HCT116 (cell line): ENCODE results near the gene RARS2. TPM values are rescaled to one million over a fixed set of nuclear protein-coding genes. Genes with fewer than 3 reads are reported as not detected.
A peak's percentile ranks its signal among the peaks of the same experiment; 100 is the strongest.

ENCODE experiments used
- ATAC-seq: fragments of 200-7000 bp; cut with Tn5 transposase; 2 replicates; pipeline ENCODE4 v1.9.1; 2020; ENCODE audit warnings: mild to moderate bottlenecking, moderate library complexity
- BruUV-seq: library from RNA; stranded (reverse); fragments of 400-500 nt; replicated peaks from 2 replicates; lab custom pipeline; 2021; lab: Mats Ljungman, UMichigan
- CTCF ChIA-PET: fragments of 300-600 bp; sonication (Branson Sonifier 250); formaldehyde crosslinking; loops from one replicate; lab custom pipeline; 2021; ENCODE audit warnings: antibody characterized with exemption; lab: Charles Lee
- POLR2A ChIA-PET: fragments of 300-600, 350-600 bp; sonication (Branson Sonifier 250); formaldehyde crosslinking; loops from one replicate; lab custom pipeline; 2021; ENCODE audit warnings: antibody characterized with exemption; lab: Charles Lee
- RAD21 ChIA-PET, 2 experiments: fragments of 300-600 bp; sonication (Branson Sonifier 250); formaldehyde crosslinking; loops; one replicate each; lab custom pipeline; 2023; ENCODE audit warnings: low total read pairs in 2 of 2; ENCODE audit not compliant: uncharacterized antibody in 2 of 2, unreplicated experiment in 2 of 2, low non-redundant PET in 1 of 2; lab: Charles Lee
- DNase-seq: peaks from one replicate; pipeline ENCODE4 v3.0.0-alpha.2; 2010; ENCODE audit warnings: low read depth, low spot score
- H2AFZ ChIP-seq: fragments of 200-600 bp; shearing (Covaris generic), sonication (generic); 2 replicates; pipeline ENCODE4 v1.6.1; 2017; ENCODE audit warnings: low read depth, mixed run types, mixed read lengths, antibody characterized with exemption, low read length; ENCODE audit not compliant: poor library complexity, severe bottlenecking
- H3K27ac ChIP-seq: 2 replicates; pipeline ENCODE4 v1.5.1; 2012; ENCODE audit warnings: low read depth, low read length
- H3K27me3 ChIP-seq: fragments of 200-600 bp; sonication (generic); 2 replicates; pipeline ENCODE4 v1.6.1; 2016; ENCODE audit warnings: mixed run types, low read length, mixed read lengths; ENCODE audit not compliant: insufficient read depth
- H3K36me3 ChIP-seq, 2 experiments: fragments of 200-500 bp in 1 of 2; fragments of 200-600 bp in 1 of 2; sonication (Bioruptor generic) in 1 of 2; sonication (generic) in 1 of 2; 2 replicates each; pipeline versions ENCODE4 v1.5.1 to v1.6.1; 2014 to 2016; ENCODE audit warnings: low read length in 2 of 2, inconsistent platforms in 1 of 2, mixed read lengths in 1 of 2, mixed run types in 1 of 2; ENCODE audit not compliant: insufficient read depth in 2 of 2, control insufficient read depth in 1 of 2
- H3K4me1 ChIP-seq, 2 experiments: fragments of 200-600 bp in 1 of 2; sonication (generic) in 1 of 2; 2 replicates each; pipeline versions ENCODE4 v1.5.1 to v1.6.1; 2012 to 2017; ENCODE audit warnings: low read length in 2 of 2, inconsistent platforms in 1 of 2, mild to moderate bottlenecking in 1 of 2, mixed read lengths in 1 of 2, mixed run types in 1 of 2, moderate library complexity in 1 of 2; ENCODE audit not compliant: insufficient read depth in 2 of 2, control insufficient read depth in 1 of 2
- H3K4me2 ChIP-seq: fragments of 200-600 bp; sonication (generic); 2 replicates; pipeline ENCODE4 v1.6.1; 2017; ENCODE audit warnings: mixed run types, low read length, mixed read lengths
- H3K4me3 ChIP-seq, 2 experiments: fragments of 200-600 bp in 1 of 2; sonication (generic) in 1 of 2; replicated peaks in 1 of 2; 2 replicates each; pipeline ENCODE4 v1.5.1; 2011 to 2016; ENCODE audit warnings: low read length in 2 of 2, control low read depth in 1 of 2, low read depth in 1 of 2, mild to moderate bottlenecking in 1 of 2, mixed read lengths in 1 of 2, mixed run types in 1 of 2
- H3K79me2 ChIP-seq: fragments of 200-600 bp; sonication (generic); 2 replicates; pipeline ENCODE4 v1.6.1; 2017; ENCODE audit warnings: mild to moderate bottlenecking, mixed run types, low read length, moderate library complexity, mixed read lengths; ENCODE audit not compliant: insufficient read depth
- H3K9ac ChIP-seq: fragments of 200-600 bp; sonication (generic); 2 replicates; pipeline ENCODE4 v1.6.1; 2016; ENCODE audit warnings: low read length, mixed read lengths
- H3K9me2 ChIP-seq: fragments of 200-600 bp; sonication (generic), shearing (Covaris generic); 2 replicates; pipeline ENCODE4 v1.6.1; 2017; ENCODE audit warnings: mixed run types, mild to moderate bottlenecking, moderate library complexity; ENCODE audit not compliant: insufficient read depth
- H3K9me3 ChIP-seq, 2 experiments: fragments of 200-500 bp in 1 of 2; fragments of 200-600 bp in 1 of 2; sonication (Bioruptor generic) in 1 of 2; sonication (generic) in 1 of 2; 2 replicates each; pipeline ENCODE4 v1.6.1; 2014 to 2017; ENCODE audit warnings: low read length in 2 of 2, mixed read lengths in 2 of 2, inconsistent platforms in 1 of 2, low read depth in 1 of 2, mild to moderate bottlenecking in 1 of 2, mixed run types in 1 of 2, moderate library complexity in 1 of 2; ENCODE audit not compliant: control insufficient read depth in 1 of 2, insufficient read depth in 1 of 2
- H4K20me1 ChIP-seq: fragments of 200-600 bp; sonication (generic), shearing (Covaris generic); 2 replicates; pipeline ENCODE4 v1.6.1; 2017; ENCODE audit warnings: mixed run types, mild to moderate bottlenecking, moderate library complexity; ENCODE audit not compliant: insufficient read depth
- CBX3 ChIP-seq: IDR thresholded peaks from 2 replicates; pipeline ENCODE4 v1.6.1; 2012; ENCODE audit warnings: low read depth
- CEBPB ChIP-seq: IDR thresholded peaks from 2 replicates; pipeline ENCODE4 v1.6.1; 2012; ENCODE audit warnings: low read depth
- EGR1 ChIP-seq: IDR thresholded peaks from 2 replicates; pipeline ENCODE4 v1.6.1; 2012; ENCODE audit warnings: low read depth
- ELF1 ChIP-seq: IDR thresholded peaks from 2 replicates; pipeline ENCODE4 v1.6.1; 2012; ENCODE audit warnings: low read depth, borderline replicate concordance
- EZH2phosphoT487 ChIP-seq: fragments of 200-600 bp; IDR thresholded peaks from 2 replicates; pipeline ENCODE4 v1.6.1; 2018; ENCODE audit warnings: antibody characterized with exemption, borderline replicate concordance
- POLR2A ChIP-seq: IDR thresholded peaks from 2 replicates; pipeline ENCODE4 v1.7.0; 2011; ENCODE audit warnings: borderline replicate concordance; ENCODE audit not compliant: insufficient read depth, insufficient read length; ENCODE audit errors: extremely low read depth
- RAD21 ChIP-seq: IDR thresholded peaks from 2 replicates; pipeline ENCODE4 v1.6.1; 2012; ENCODE audit warnings: low read depth, mild to moderate bottlenecking
- SIN3A ChIP-seq: IDR thresholded peaks from 2 replicates; pipeline ENCODE4 v1.6.1; 2012; ENCODE audit warnings: low read depth
- SRF ChIP-seq: IDR thresholded peaks from 2 replicates; pipeline ENCODE4 v1.6.1; 2012; ENCODE audit warnings: low read depth
- ZBTB33 ChIP-seq: IDR thresholded peaks from 2 replicates; pipeline ENCODE4 v1.6.1; 2011; ENCODE audit warnings: mild to moderate bottlenecking, low read length, moderate library complexity; ENCODE audit not compliant: insufficient replicate concordance; ENCODE audit errors: extremely low read depth
- ZFX ChIP-seq: fragments of 450-650 bp; IDR thresholded peaks from 2 replicates; pipeline ENCODE4 v1.6.1; 2017
- intact Hi-C: fragments of 100-400 bp; cut with micrococcal nuclease; formaldehyde crosslinking; loops from 2 replicates; pipeline ENCODE4 v1.10.0; 2022
- total RNA-seq: library from RNA; stranded (reverse); gene quantifications from one replicate; pipeline ENCODE4 v1.2.1, GENCODE V29; 2021; ENCODE audit not compliant: unreplicated experiment
- TF ChIP-seq, protein P1 (sequence below), 3 experiments: fragments of 200-600 bp in 1 of 3; sonication (generic) in 1 of 3; IDR thresholded peaks in 2 of 3; conservative IDR thresholded peaks in 1 of 3; 2 replicates each; pipeline ENCODE4 v1.5.1; 2012 to 2017; ENCODE audit warnings: low read depth in 2 of 3, low read length in 2 of 3, antibody characterized with exemption in 1 of 3, borderline replicate concordance in 1 of 3, control low read depth in 1 of 3, mild to moderate bottlenecking in 1 of 3, mixed read lengths in 1 of 3, mixed run types in 1 of 3, moderate library complexity in 1 of 3; ENCODE audit not compliant: insufficient read depth in 1 of 3
- TF ChIP-seq, protein P2 (sequence below): IDR thresholded peaks from 2 replicates; pipeline ENCODE4 v1.6.1; 2012

Gene RARS2
- total RNA-seq, 1 experiment from 2014 or later = 34.8 TPM

DNA sequence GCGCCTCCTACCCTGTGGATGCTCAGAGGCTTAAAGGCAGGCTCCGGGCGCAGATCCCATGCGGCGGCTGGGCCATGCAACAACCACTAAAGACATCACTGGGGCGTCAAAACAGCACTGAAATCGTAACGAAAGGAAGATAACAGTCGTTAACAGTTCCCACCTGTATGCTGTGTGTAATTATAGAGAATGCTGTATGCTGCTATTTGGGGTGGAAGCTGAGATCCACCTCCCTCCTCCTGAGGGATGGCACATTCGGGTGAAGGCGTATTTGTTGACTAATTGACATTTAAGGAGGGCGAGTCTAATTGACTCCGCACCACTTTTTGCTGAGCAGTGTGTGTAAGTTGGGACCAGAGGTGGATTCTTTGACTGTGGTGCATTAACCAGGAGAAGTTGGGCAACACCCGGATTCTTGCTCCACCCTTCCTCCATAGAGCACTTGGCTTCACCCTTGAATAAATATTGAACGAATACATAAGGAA, 116.3 kb downstream of the RARS2 start:
- H3K9me2 ChIP-seq = no peaks in the 10 kb centered on the region
- peak overlapping the region; percentile 77 to 82 for H3K4me3 ChIP-seq
- no peak for TF ChIP-seq EGR1
- peak; percentile 47; the same call in 1 of the 2 replicates for TF ChIP-seq CEBPB
- TF ChIP-seq RAD21 = no peak
- ChIA-PET CTCF (no interaction called here), RAD21 (no interaction called here), POLR2A (no interaction called here)
- peaks cover 0 to 10% of the 10 kb centered on the region in 2 experiments; a peak in 1 of 4 replicates for H3K36me3 ChIP-seq
- DNase-seq (no peak), ATAC-seq (peak; percentile 69)
- H3K9me3 ChIP-seq = no peaks in the 10 kb centered on the region
- H3K9ac ChIP-seq = peak overlapping the region; percentile 82
- H3K4me2 ChIP-seq = peak overlapping the region; percentile 88
- no peaks in the 10 kb centered on the region for H3K27me3 ChIP-seq
- no TSS peak for BruUV-seq
- peak overlapping the region; percentile 77 for H3K27ac ChIP-seq
- peaks cover 54% of the 10 kb centered on the region for H3K79me2 ChIP-seq
- H2AFZ ChIP-seq = no peak overlapping the region
- H4K20me1 ChIP-seq = no peaks in the 10 kb centered on the region
- intact Hi-C loops = loop anchor here (2.0 to 5.0 kb wide), 3 partner anchors 66 to 316 kb away; partner anchors contain the start of genes AKIRIN2, CFAP206 and ZNF292
- peaks cover 14 to 38% of the 10 kb centered on the region in 2 experiments for H3K4me1 ChIP-seq

DNA sequence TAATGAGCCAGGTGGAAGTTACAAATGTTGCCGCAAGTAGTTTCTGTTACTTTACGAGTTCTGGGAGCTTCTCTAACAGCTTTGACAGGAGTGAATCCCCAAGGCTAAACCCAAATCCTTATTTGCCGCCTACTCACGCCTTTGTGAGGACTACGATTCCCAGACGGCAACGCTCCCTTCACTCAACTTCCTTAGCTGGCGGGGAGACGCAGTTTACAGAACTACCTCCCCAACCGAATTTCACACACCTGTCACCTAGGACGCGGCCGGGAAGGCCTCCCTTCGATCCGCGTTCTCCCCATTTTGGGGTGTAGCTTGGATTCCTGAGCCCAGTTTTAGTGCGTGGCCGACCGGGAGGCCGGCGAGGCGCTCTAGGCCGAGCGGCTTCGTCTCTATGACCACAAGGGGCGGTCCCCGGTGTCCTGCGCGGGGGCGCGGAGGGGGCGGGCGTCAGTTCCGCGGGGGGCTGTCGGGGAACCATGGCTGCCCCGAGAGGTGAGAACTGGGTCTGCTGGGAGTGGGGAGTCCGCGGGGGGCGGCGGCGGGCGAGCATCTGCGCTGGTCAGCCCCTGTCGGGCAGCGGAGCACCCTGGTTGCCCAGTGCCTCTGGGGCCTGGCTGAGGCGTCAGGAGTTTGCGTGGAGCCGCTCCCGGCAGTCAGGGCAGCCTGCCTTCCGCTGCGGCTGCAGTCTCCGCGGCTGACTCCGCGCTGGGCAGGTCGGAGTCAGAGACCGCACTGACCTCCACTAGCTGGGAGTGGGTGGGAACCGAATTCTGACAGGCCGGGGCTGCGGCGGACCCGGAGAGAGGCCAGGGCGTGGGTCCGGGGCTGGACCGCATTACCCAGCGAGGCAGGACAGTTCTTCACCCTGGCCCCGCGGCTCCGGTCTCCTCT, 117.0 kb downstream of the RARS2 start, which contains the start of gene SLC35A1:
SLC35A1 (plus strand) TSS at position 450 of the 894 bp plus-strand sequence; CDS start at position 480, 30 bp downstream.
- Histone ChIP-seq H3K36me3 (peaks cover 0 to 3% of the 10 kb centered on the region in 2 experiments; a peak in 1 of 4 replicates), H3K27me3 (no peaks in the 10 kb centered on the region), H4K20me1 (no peaks in the 10 kb centered on the region), H3K4me1 (peaks cover 14 to 38% of the 10 kb centered on the region in 2 experiments), H3K4me2 (peak within 1 kb of the TSS; percentile 88), H3K27ac (peak within 1 kb of the TSS; percentile 77), H3K9ac (peak within 1 kb of the TSS; percentile 82), H2AFZ (peak within 1 kb of the TSS; percentile 75), H3K9me2 (no peaks in the 10 kb centered on the region), H3K4me3 (peak within 1 kb of the TSS; percentile 77 to 82), H3K79me2 (peaks cover 47% of the 10 kb centered on the region), H3K9me3 (no peaks in the 10 kb centered on the region)
- CTCF ChIA-PET = no interaction called here
- BruUV-seq = no TSS peak
- ATAC-seq (peak; percentile 92), DNase-seq (peak; percentile 74)
- intact Hi-C loops = loop anchor here (1.0 to 5.0 kb wide), 5 partner anchors 12 to 315 kb away; partner anchors contain the start of genes AKIRIN2, CFAP206, SMIM8 and ZNF292
- POLR2A ChIA-PET = no interaction called here
- RAD21 ChIA-PET = no interaction called here
- peak; percentile 50; the same call in 1 of the 2 replicates for TF ChIP-seq ZFX
- TF ChIP-seq SRF = 0 out of 2 replicates have a peak, but pooled peaks have one; percentile 64
- TF ChIP-seq EGR1 = peak; percentile 98
- TF ChIP-seq ELF1 = peak; percentile 89
- TF ChIP-seq POLR2A = no peak
- TF ChIP-seq SIN3A = peak; percentile 75; the same call in 1 of the 2 replicates
- TF ChIP-seq, protein P1, sequence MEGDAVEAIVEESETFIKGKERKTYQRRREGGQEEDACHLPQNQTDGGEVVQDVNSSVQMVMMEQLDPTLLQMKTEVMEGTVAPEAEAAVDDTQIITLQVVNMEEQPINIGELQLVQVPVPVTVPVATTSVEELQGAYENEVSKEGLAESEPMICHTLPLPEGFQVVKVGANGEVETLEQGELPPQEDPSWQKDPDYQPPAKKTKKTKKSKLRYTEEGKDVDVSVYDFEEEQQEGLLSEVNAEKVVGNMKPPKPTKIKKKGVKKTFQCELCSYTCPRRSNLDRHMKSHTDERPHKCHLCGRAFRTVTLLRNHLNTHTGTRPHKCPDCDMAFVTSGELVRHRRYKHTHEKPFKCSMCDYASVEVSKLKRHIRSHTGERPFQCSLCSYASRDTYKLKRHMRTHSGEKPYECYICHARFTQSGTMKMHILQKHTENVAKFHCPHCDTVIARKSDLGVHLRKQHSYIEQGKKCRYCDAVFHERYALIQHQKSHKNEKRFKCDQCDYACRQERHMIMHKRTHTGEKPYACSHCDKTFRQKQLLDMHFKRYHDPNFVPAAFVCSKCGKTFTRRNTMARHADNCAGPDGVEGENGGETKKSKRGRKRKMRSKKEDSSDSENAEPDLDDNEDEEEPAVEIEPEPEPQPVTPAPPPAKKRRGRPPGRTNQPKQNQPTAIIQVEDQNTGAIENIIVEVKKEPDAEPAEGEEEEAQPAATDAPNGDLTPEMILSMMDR (IDR thresholded peaks at IDR 0.05 in 2 of 3, conservative IDR thresholded peaks at IDR 0.05 in 1 of 3; ENCODE audit: borderline replicate concordance in 1 of 3, insufficient read depth in 1 of 3, low read depth in 2 of 3, low read length in 2 of 3) = no peak
- peak; percentile 59; the same call in 1 of the 2 replicates for TF ChIP-seq CBX3
- TF ChIP-seq, protein P2, sequence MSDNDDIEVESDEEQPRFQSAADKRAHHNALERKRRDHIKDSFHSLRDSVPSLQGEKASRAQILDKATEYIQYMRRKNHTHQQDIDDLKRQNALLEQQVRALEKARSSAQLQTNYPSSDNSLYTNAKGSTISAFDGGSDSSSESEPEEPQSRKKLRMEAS = peak; percentile 56; the same call in 1 of the 2 replicates
- TF ChIP-seq EZH2phosphoT487 = no peak
- TF ChIP-seq ZBTB33 = no peak
- TF ChIP-seq CEBPB = no peak
